ENCODE measurements around the gene GJC2.

GJC2 gene

DNA sequence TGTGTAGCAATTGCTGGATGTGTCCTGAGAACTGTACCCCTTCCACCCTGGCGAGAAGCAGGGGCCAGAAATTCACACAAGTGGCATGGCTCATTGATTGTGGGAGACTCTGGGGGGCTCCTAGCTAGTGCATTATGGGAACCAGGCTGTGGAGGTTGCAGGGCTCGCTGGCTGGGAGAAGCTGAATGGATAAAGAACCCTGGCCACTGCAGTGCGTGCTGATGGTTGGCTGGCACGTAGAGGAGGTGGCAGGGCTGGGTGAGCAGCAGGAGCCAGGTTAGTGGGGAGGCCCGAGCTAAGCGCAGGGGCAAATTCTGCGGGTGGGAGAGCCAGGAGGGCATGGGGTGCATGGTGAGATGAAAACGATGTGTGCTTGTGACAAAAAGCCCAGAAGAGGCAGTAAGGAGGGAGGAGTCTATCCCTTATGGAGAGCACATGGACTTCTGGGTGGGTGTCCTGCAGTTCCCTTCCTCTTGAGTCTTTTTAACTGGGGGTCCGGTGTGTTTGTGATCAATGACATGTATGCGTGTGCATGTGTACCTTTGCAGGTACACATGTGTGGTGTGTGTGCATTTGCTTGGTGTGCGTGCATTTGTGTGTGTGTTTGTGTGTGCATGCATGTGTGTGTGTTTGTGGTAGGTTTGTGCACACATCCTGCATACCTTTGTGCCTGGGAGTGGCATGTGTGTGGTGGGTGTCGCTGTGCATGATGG, 6.1 kb upstream of the GJC2 start:
- in situ Hi-C loops (cut with HindIII; ENCODE audit: low pct_unique_long_range_greater_than_20kb, low sequenced_read_pairs): no loop called here
- no peak for TF ChIP-seq JUND (IDR thresholded peaks at IDR 0.05; ENCODE audit: low read depth)
- DNase-seq (ENCODE audit: low read depth in 1 of 2, low spot score in 1 of 2): no peak

DNA sequence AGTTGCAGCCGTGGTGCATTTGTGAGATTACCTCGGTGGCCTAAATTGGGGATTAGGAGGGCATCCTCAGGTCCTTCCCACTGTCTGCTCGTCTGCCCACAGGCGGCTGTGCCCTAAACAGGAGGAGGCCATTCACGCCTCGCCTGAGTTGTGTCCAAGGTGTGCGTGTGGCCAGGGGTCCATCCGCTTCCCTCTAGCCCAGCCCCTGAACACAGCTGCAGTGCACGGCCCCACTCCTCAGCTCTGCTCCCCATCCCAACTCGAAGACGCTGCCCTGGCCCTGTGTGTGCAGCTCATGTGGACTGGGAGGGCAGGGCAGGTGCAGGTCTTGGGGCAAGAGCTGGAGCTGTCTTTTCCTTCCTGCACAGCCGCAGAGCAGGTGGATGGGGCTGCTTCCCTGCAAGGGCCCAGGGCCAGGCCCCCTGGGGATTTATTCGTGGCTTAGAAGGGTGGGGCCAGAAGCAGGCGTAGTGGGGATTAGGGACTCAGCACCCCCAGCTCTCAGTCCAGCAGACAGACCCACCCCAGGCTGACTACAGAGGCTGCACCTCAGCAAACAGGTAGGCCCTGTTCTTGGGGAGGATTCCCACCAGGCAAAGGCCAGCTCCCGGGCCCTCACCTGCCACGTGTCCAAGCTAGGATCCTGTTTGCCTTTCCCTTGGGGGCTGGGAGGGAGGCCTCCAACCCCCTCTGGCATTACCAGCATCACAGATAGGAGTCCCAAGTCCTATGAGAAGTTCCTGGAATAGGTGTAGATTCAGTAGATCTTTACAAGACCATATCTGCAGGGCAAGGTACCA, 5.3 kb upstream of the GJC2 start:
- TF ChIP-seq JUND (IDR thresholded peaks at IDR 0.05; ENCODE audit: low read depth): no peak
- in situ Hi-C loops (cut with HindIII; ENCODE audit: low pct_unique_long_range_greater_than_20kb, low sequenced_read_pairs): no loop called here
- DNase-seq (ENCODE audit: low read depth in 1 of 2, low spot score in 1 of 2): peak in 1 of 2 experiments; percentile 32

DNA sequence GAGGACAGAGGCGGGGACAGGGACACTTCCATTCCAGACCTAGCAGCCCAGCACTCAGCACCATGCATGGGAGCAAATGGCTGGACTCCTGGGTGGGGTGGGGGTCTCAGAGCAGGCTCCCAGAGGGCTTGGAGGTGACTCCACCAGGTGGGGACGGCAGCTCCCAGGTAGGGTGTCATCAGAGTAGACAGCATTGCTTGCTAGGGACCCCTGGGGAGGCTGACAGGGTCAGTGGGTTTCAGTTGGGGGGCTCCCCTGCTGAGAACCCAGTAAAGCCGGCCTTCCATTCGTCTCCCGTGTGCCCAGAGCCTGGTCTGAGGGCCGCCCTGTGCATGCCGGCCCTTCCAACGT, 4.8 kb upstream of the GJC2 start:
- no peak for DNase-seq (ENCODE audit: low read depth in 1 of 2, low spot score in 1 of 2)
- TF ChIP-seq JUND (IDR thresholded peaks at IDR 0.05; ENCODE audit: low read depth): no peak
- in situ Hi-C loops (cut with HindIII; ENCODE audit: low pct_unique_long_range_greater_than_20kb, low sequenced_read_pairs): no loop called here

DNA sequence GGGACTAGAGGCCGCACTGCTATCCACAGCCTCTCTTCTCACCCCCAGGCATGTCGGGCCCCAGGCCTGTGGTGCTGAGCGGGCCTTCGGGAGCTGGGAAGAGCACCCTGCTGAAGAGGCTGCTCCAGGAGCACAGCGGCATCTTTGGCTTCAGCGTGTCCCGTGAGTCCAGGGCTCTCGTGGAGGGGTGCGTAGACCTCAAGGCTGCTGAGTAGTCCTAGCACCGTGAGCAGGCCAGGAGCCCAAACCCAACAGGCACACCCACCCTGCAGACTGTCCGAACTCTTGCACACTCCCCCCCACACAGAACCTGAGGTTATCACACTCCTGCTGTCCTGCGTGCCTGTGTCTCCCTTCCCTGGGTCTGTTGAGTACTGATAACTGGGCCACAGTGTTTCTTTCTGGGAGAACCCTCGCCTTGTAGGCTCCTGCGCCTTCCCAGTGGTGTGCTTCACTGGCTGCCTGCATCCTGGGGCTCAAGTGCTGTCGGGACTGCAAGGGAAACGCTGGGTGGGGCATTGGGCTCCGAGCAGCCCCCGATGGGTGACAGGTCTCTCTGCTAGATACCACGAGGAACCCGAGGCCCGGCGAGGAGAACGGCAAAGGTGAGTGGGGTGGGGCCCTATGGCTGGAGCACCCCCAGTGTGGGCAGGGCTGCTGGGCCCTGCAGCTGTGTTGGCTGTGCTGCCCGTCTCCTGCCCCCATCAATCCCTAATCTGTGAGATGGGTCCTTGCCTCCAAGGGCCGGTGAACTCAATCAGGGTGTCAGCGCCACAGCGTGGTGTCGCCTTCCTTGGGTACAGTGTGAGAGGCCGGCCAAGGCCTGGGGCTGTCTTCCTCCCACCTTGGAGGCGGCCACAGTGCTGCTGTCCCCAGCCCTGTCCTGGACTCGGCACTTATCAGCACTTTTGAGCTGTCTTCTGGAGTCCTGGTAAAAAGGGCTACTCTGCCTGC, 4.0 kb upstream of the GJC2 start:
- in situ Hi-C loops (cut with HindIII; ENCODE audit: low pct_unique_long_range_greater_than_20kb, low sequenced_read_pairs): no loop called here
- no peak for TF ChIP-seq JUND (IDR thresholded peaks at IDR 0.05; ENCODE audit: low read depth)
- DNase-seq (ENCODE audit: low read depth in 1 of 2, low spot score in 1 of 2): no peak

DNA sequence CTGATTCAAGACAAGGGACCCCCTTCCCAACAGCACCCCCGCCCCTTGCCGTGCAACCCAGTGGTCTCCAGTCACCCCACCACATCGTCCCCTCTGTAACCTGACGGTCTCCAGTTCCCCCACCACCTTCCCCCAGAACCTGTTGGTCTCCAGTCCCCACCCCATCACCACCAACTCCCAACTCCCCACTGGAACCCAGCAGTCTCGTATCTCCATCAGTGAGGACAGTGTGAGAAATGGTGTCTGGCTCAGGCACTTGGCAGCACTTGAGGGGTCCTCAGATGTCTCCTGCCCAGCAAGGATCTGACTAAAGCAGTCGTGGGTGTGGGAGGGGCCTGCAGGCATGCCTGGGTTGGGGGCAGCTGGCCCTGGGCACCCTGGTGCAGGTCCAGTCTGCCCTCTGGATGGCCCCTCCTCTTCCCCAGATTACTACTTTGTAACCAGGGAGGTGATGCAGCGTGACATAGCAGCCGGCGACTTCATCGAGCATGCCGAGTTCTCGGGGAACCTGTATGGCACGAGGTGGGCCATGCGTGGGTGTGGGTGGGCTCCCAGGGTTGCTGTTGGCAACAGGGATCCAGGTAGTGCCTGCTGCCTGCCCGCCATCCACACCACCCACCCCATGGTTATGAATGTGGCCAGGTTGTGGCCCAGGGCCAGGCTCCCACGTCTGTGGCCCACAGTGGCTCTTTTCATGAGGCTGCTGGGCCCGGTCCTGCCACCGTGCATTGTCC, 3.1 kb upstream of the GJC2 start:
- TF ChIP-seq JUND (IDR thresholded peaks at IDR 0.05; ENCODE audit: low read depth): no peak
- DNase-seq (ENCODE audit: low read depth in 1 of 2, low spot score in 1 of 2): no peak
- in situ Hi-C loops (cut with HindIII; ENCODE audit: low pct_unique_long_range_greater_than_20kb, low sequenced_read_pairs): no loop called here

DNA sequence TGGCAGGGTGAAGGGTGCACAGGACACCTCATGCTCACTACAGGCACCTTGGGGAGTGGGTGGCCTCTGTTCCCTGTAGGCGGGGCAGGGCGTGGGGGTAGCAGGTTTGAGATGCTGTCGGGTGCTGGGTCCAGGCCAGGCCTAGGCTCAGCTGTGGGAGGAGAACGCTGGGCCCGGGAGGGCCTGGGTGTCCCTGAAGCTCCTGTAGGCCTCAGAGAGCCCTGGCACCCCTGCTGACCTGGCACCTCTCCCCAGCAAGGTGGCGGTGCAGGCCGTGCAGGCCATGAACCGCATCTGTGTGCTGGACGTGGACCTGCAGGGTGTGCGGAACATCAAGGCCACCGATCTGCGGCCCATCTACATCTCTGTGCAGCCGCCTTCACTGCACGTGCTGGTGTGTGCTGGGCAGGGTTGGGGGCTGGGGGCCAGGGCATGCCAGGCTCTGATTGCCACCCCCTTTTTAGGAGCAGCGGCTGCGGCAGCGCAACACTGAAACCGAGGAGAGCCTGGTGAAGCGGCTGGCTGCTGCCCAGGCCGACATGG, 2.5 kb upstream of the GJC2 start:
- in situ Hi-C loops (cut with HindIII; ENCODE audit: low pct_unique_long_range_greater_than_20kb, low sequenced_read_pairs): no loop called here
- no peak for TF ChIP-seq JUND (IDR thresholded peaks at IDR 0.05; ENCODE audit: low read depth)
- DNase-seq (ENCODE audit: low read depth in 1 of 2, low spot score in 1 of 2): no peak

DNA sequence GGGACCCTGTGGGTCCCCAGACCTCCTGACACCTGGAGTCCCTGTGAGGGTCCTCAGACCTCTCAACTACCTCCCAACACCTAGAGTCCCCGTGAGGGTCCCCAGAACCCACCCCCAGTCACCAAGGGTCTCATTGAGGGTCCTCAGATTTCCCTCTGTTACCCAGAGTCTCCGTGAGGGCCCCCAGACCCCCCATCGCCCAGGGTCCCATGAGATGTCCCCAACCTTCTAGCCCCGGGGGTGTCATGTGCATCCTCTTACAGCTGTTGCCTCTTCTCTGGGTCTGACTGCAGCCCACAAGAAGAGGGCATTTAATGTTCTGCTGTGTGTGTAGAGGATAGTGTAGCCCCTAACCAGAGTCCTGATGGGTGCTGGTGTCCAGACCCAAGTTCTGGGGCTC, 2.0 kb upstream of the GJC2 start:
- TF ChIP-seq JUND (IDR thresholded peaks at IDR 0.05; ENCODE audit: low read depth): no peak
- in situ Hi-C loops (cut with HindIII; ENCODE audit: low pct_unique_long_range_greater_than_20kb, low sequenced_read_pairs): no loop called here
- no peak for DNase-seq (ENCODE audit: low read depth in 1 of 2, low spot score in 1 of 2)

DNA sequence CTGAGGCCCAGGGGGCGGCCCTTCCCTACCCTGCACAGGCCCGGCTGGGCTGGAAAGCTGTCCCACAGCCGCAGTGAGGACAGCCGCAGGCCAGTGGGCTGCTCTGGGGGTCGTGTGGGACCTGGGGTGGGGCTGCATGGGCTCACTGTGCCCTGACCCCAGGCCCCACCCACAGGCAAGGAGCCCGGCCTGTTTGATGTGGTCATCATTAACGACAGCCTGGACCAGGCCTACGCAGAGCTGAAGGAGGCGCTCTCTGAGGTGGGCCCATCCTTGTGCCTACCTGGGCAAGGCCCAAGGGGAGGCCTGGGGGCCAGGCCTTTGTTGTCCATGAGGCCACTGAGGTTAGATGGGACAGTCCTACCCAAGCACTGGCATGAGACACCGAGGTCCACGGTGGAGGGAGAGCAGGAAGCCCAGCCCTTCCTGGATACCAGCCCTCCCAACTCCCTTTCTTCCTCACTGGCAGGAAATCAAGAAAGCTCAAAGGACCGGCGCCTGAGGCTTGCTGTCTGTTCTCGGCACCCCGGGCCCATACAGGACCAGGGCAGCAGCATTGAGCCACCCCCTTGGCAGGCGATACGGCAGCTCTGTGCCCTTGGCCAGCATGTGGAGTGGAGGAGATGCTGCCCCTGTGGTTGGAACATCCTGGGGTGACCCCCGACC, 1.4 kb upstream of the GJC2 start:
- no peak for DNase-seq (ENCODE audit: low read depth in 1 of 2, low spot score in 1 of 2)
- TF ChIP-seq JUND (IDR thresholded peaks at IDR 0.05; ENCODE audit: low read depth): no peak
- in situ Hi-C loops (cut with HindIII; ENCODE audit: low pct_unique_long_range_greater_than_20kb, low sequenced_read_pairs): no loop called here

DNA sequence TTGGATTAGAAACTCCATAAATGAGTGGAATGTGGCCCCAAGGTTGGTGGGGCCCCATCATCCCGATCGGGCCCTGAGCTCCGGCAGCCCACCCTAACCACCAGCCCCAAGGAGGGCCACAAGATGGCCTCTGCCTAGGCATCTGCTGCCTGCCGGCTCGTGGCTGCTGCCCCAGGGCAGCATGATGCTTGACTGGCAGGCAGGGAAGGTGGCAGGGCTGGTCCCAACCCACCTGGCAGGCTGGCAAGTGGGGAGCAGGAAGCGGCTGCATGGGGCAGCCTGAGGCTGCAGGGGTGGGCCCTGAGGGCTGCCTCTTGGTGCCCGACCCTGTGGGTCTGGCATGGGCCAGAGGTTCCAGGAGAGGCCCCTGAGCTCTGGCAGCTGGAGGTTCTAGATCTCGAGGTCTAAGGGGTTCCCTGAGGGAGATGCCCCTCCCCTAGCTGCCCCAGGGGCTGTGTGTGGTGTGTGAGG, 760 bp upstream of the GJC2 start:
- in situ Hi-C loops (cut with HindIII; ENCODE audit: low pct_unique_long_range_greater_than_20kb, low sequenced_read_pairs): no loop called here
- no peak for DNase-seq (ENCODE audit: low read depth in 1 of 2, low spot score in 1 of 2)

DNA sequence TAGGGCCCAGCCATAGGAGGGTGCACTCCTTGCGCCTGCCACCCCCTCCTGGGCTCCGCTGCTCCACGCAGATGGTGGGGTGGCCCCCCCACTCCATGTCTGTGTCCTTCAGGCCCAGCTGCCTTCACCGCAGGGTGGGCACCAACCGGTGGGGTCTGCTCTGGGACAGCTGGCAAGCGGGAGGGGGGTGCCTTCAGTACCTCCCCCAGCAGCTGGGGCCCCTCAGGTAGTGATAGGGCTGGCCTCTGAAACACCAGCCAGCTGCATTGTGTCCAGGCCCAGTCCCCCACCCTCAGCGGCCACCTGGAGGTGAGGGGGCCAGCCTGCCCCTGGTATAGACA, 360 bp downstream of the GJC2 start:
- in situ Hi-C loops (cut with HindIII; ENCODE audit: low pct_unique_long_range_greater_than_20kb, low sequenced_read_pairs): no loop called here
- TF ChIP-seq JUND (IDR thresholded peaks at IDR 0.05; ENCODE audit: low read depth): no peak
- DNase-seq (ENCODE audit: low read depth in 1 of 2, low spot score in 1 of 2): no peak

More for the DNA sequence above, 760 bp upstream of the GJC2 start:
- TF ChIP-seq JUND (IDR thresholded peaks at IDR 0.05; ENCODE audit: low read depth): no peak

DNA sequence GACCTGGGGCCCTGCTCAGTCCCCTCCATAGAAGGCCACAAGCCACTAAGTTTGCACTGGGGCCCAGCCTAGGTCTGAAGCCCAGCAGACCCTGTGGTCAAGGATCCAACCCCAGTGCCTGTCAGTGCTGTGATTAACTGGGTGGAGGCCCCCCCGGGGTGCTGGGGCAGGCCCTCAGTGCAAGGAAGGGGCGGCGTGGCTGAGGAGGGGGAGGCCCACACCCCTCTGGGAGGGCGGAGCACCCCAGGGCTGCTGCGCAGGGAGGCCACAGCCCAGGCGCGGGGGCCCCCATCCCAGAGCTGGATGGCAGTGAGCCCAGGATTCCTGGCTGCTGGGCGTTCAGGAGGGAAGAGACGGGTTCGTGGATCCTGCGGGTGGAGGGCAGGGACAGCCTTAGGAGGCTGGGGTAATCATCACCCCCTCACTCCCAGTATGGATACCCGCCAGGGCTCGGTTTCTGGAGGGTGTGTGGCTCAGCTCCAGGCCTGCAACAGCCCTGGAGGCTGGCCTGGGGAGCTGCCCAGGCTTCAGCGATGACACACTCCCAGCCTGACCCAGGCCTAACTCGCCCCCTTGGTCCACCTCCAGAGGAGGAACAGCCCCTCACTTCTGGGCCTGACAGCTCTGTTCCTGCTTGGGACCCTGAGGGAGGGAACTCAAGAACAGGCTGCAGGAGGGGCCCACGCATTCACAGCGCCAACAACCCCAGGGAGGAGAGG, 890 bp downstream of the GJC2 start:
- no peak for DNase-seq (ENCODE audit: low read depth in 1 of 2, low spot score in 1 of 2)
- in situ Hi-C loops (cut with HindIII; ENCODE audit: low pct_unique_long_range_greater_than_20kb, low sequenced_read_pairs): no loop called here

More for the DNA sequence above, 890 bp downstream of the GJC2 start:
- no peak for TF ChIP-seq JUND (IDR thresholded peaks at IDR 0.05; ENCODE audit: low read depth)

Measured in T47D (cell line).